DND-41 (cell line): ENCODE measurements around the gene PAN2.
"Not testable (repeated sequence)": the region's sequence is repeated elsewhere in the genome, so short reads cannot be mapped to it uniquely, and the experiment has no call there.

ENCODE experiments used
- ATAC-seq: fragments of 200-7000 bp; cut with Tn5 transposase; 3 replicates; pipeline ENCODE4 v1.9.1; 2021; ENCODE audit warnings: low read depth; ENCODE audit not compliant: insufficient read depth
- DNase-seq: peaks from one replicate; pipeline ENCODE4 v3.0.0-alpha.2; 2020
- H2AFZ ChIP-seq: 2 replicates; pipeline ENCODE4 v1.6.0; 2012; ENCODE audit warnings: low read depth, low read length
- H3K27ac ChIP-seq: 2 replicates; pipeline ENCODE4 v1.5.1; 2012; ENCODE audit warnings: low read length, inconsistent platforms
- H3K27me3 ChIP-seq: fragments of 200-600 bp; sonication (generic); 2 replicates; pipeline ENCODE4 v1.6.0; 2012; ENCODE audit warnings: low read length, mild to moderate bottlenecking, inconsistent platforms; ENCODE audit not compliant: insufficient read depth, poor library complexity
- H3K36me3 ChIP-seq: 2 replicates; pipeline ENCODE4 v1.5.1; 2012; ENCODE audit warnings: low read length, inconsistent platforms; ENCODE audit not compliant: insufficient read depth
- H3K4me1 ChIP-seq: 2 replicates; pipeline ENCODE4 v1.5.1; 2012; ENCODE audit warnings: mild to moderate bottlenecking, low read length; ENCODE audit not compliant: insufficient read depth
- H3K4me2 ChIP-seq: 2 replicates; pipeline ENCODE4 v1.6.0; 2012; ENCODE audit warnings: mild to moderate bottlenecking, moderate library complexity, low read length, inconsistent platforms; ENCODE audit not compliant: insufficient read depth
- H3K4me3 ChIP-seq, 2 experiments: fragments of 200-600 bp in 1 of 2; shearing (Covaris generic) in 1 of 2; 2 replicates each; pipeline ENCODE4 v1.5.1; 2012 to 2016; ENCODE audit warnings: inconsistent platforms in 2 of 2, low read length in 2 of 2, mild to moderate bottlenecking in 2 of 2, low read depth in 1 of 2, moderate library complexity in 1 of 2
- H3K79me2 ChIP-seq: 2 replicates; pipeline ENCODE4 v1.6.0; 2012; ENCODE audit warnings: low read length, inconsistent platforms; ENCODE audit not compliant: insufficient read depth
- H3K9ac ChIP-seq: 2 replicates; pipeline ENCODE4 v1.6.0; 2012; ENCODE audit warnings: low read depth, mild to moderate bottlenecking, inconsistent platforms, low read length, moderate library complexity
- H3K9me3 ChIP-seq: 2 replicates; pipeline ENCODE4 v1.5.1; 2012; ENCODE audit warnings: low read length, moderate library complexity, mild to moderate bottlenecking, inconsistent platforms; ENCODE audit not compliant: insufficient read depth, severe bottlenecking
- H4K20me1 ChIP-seq: 2 replicates; pipeline ENCODE4 v1.6.0; 2012; ENCODE audit warnings: low read length; ENCODE audit not compliant: insufficient read depth
- CTCF ChIP-seq: IDR thresholded peaks from 2 replicates; pipeline ENCODE4 v1.5.1; 2012; ENCODE audit warnings: borderline replicate concordance, low read length, moderate library complexity, mild to moderate bottlenecking; ENCODE audit not compliant: poor library complexity, severe bottlenecking; ENCODE audit errors: extremely low read depth
- EZH2 ChIP-seq: IDR thresholded peaks from 3 replicates; pipeline ENCODE4 v1.6.1; 2012; ENCODE audit warnings: borderline replicate concordance, low read depth, mild to moderate bottlenecking, moderate library complexity, low read length, inconsistent platforms; ENCODE audit not compliant: severe bottlenecking

Gene PAN2

GRCh38 chr12:56330936-56331490 is 2.8 kb downstream of the PAN2 start:
- H3K9me3 ChIP-seq, result no peaks in the 10 kb centered on the region
- no peak overlapping the region for H3K27ac ChIP-seq
- no peak for DNase-seq
- no peak overlapping the region for H3K9ac ChIP-seq
- no peak overlapping the region for H2AFZ ChIP-seq
- H3K4me2 ChIP-seq, result no peak overlapping the region
- no peak overlapping the region for H3K4me3 ChIP-seq
- H3K36me3 ChIP-seq, result peaks cover 25% of the 10 kb centered on the region
- H4K20me1 ChIP-seq, result no peaks in the 10 kb centered on the region
- H3K79me2 ChIP-seq, result peaks cover 26% of the 10 kb centered on the region
- TF ChIP-seq CTCF (no peak), EZH2 (no peak)
- peaks cover 22% of the 10 kb centered on the region for H3K4me1 ChIP-seq
- no peak for ATAC-seq
- H3K27me3 ChIP-seq, result no peaks in the 10 kb centered on the region

- Histone ChIP-seq H3K27ac (no peak overlapping the region), H3K27me3 (no peaks in the 10 kb centered on the region), H3K4me1 (no peaks in the 10 kb centered on the region), H2AFZ (no peak overlapping the region), H3K9ac (no peak overlapping the region), H3K9me3 (no peaks in the 10 kb centered on the region), H4K20me1 (no peaks in the 10 kb centered on the region), H3K79me2 (peaks cover 3% of the 10 kb centered on the region), H3K4me3 (no peak overlapping the region), H3K36me3 (peaks cover 67% of the 10 kb centered on the region), H3K4me2 (no peak overlapping the region)
- TF ChIP-seq CTCF, result no peak
- TF ChIP-seq EZH2, result no peak
- DNase-seq (no peak), ATAC-seq (no peak)
Observed at GRCh38 chr12:56326533-56326932, 7.3 kb downstream of the PAN2 start.

- Histone ChIP-seq H3K4me3 (no peak overlapping the region), H4K20me1 (no peaks in the 10 kb centered on the region), H3K9ac (no peak overlapping the region), H3K27me3 (no peaks in the 10 kb centered on the region), H3K4me2 (no peak overlapping the region), H3K36me3 (peaks cover 66% of the 10 kb centered on the region), H3K4me1 (no peaks in the 10 kb centered on the region), H3K79me2 (no peaks in the 10 kb centered on the region), H3K27ac (no peak overlapping the region), H2AFZ (no peak overlapping the region), H3K9me3 (no peaks in the 10 kb centered on the region)
- ATAC-seq, result no peak
- no peak for DNase-seq
- TF ChIP-seq EZH2, result no peak
- TF ChIP-seq CTCF, result no peak
Observed at GRCh38 chr12:56326126-56326525, 7.7 kb downstream of the PAN2 start.

GRCh38 chr12:56324206-56324605 is 9.6 kb downstream of the PAN2 start:
- no peaks in the 10 kb centered on the region for H3K4me1 ChIP-seq
- H4K20me1 ChIP-seq, result no peaks in the 10 kb centered on the region
- H3K9me3 ChIP-seq, result no peaks in the 10 kb centered on the region
- H2AFZ ChIP-seq, result no peak overlapping the region
- TF ChIP-seq EZH2 (no peak), CTCF (no peak)
- H3K79me2 ChIP-seq, result no peaks in the 10 kb centered on the region
- H3K9ac ChIP-seq, result no peak overlapping the region
- no peak overlapping the region for H3K27ac ChIP-seq
- no peaks in the 10 kb centered on the region for H3K27me3 ChIP-seq
- ATAC-seq (no peak), DNase-seq (no peak)
- H3K36me3 ChIP-seq, result peaks cover 75% of the 10 kb centered on the region
- no peak overlapping the region for H3K4me3 ChIP-seq
- no peak overlapping the region for H3K4me2 ChIP-seq

GRCh38 chr12:56321610-56322009 is 12.2 kb downstream of the PAN2 start:
- H3K4me3 ChIP-seq, H3K4me1 ChIP-seq, H3K79me2 ChIP-seq, H3K9ac ChIP-seq, H4K20me1 ChIP-seq, ATAC-seq, DNase-seq, H3K27me3 ChIP-seq, H2AFZ ChIP-seq, H3K9me3 ChIP-seq, H3K4me2 ChIP-seq, H3K27ac ChIP-seq: not testable (repeated sequence)
- H3K36me3 ChIP-seq, result peaks cover 69% of the 10 kb centered on the region
